ENCODE results near the gene SLC25A25. TPM values are rescaled to one million over a fixed set of nuclear protein-coding genes. Genes with fewer than 3 reads are reported as not detected.

The SLC25A25 gene
- total and polyA plus RNA-seq, 9 of the 15 experiments (the other 6 are each of a cell fraction or from before 2014, with no cell fraction given) = 0.07 to 35.9 (median 23.2) TPM

DNA sequence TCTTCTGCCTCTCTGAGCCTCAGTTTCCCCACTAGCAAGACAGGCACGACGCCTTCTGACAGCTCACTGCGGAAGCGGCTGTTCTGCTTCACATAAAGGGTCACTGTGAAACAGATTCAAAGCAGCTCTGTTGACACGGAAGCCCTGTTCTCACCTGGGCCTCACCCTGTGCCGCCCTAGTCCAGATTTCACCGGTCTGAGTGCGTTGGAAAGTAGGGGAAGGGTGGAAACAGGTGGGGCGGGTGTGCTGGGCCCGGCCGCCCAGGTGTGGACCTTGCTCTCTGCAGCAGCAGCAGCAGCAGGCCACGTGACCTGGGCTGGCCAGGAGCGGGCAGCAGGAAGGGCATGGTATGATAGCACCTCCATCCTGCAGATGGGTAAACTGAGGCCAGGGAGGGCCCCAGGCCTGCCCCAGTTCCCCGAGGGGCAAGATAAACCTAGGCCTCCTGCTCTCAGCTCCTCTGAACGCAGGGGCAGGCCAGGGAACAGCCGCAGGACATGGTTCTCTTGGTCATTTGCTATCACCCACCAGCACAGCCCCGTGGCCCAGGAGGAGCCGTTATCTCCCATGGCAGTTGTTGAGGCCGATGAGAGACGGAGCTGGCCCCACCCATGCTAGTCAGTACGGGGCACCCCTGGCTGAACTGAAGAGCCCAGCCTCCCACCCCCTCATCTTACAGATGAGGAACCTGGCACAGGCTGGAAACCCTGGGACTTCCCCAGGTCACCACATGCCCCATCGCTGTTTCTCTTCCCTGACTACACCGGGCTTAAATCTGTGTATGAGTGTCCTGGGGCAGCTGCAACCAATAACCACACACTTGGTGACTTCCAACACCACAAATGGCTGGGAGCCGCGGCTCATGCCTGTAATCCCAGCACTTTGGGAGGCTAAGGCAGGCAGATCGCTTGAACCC is 47.4 kb downstream of the SLC25A25 start (continued):
- TF ChIP-seq, protein P1, sequence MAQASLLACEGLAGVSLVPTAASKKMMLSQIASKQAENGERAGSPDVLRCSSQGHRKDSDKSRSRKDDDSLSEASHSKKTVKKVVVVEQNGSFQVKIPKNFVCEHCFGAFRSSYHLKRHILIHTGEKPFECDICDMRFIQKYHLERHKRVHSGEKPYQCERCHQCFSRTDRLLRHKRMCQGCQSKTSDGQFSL (CRISPR knock-in tag; IDR thresholded peaks at IDR 0.05) = peak; percentile 38; the same call in 1 of the 2 replicates
- TF ChIP-seq, protein P1 (tag; IDR thresholded peaks at IDR 0.05) = 0 out of 4 replicates have a peak, but pooled peaks of 1 of the 2 experiments have one; percentile 30
- no peak for TF ChIP-seq ZNF253 (CRISPR knock-in tag; conservative IDR thresholded peaks at IDR 0.05)
- peak; percentile 66; the same call in 1 of the 2 replicates for TF ChIP-seq PTBP1 (IDR thresholded peaks at IDR 0.05; ENCODE audit: low read depth, low read length)
- no peak for TF ChIP-seq KDM5B (IDR thresholded peaks at IDR 0.05; ENCODE audit: insufficient replicate concordance, low read depth, low read length)
- peak; percentile 98 for TF ChIP-seq ZNF592 (IDR thresholded peaks at IDR 0.05)
- peak; percentile 41 to 78 for TF ChIP-seq MNT (conservative IDR thresholded peaks at IDR 0.05)
- TF ChIP-seq FOXJ2 (tag; IDR thresholded peaks at IDR 0.05) = no peak
- no peak for TF ChIP-seq NFIX (CRISPR knock-in tag; IDR thresholded peaks at IDR 0.05; ENCODE audit: low read depth)
- TF ChIP-seq HDAC2 (IDR thresholded peaks at IDR 0.05) = peak; percentile 70
- no peak for TF ChIP-seq ZBTB26 (CRISPR knock-in tag; IDR thresholded peaks at IDR 0.05)
- TF ChIP-seq, protein P2, sequence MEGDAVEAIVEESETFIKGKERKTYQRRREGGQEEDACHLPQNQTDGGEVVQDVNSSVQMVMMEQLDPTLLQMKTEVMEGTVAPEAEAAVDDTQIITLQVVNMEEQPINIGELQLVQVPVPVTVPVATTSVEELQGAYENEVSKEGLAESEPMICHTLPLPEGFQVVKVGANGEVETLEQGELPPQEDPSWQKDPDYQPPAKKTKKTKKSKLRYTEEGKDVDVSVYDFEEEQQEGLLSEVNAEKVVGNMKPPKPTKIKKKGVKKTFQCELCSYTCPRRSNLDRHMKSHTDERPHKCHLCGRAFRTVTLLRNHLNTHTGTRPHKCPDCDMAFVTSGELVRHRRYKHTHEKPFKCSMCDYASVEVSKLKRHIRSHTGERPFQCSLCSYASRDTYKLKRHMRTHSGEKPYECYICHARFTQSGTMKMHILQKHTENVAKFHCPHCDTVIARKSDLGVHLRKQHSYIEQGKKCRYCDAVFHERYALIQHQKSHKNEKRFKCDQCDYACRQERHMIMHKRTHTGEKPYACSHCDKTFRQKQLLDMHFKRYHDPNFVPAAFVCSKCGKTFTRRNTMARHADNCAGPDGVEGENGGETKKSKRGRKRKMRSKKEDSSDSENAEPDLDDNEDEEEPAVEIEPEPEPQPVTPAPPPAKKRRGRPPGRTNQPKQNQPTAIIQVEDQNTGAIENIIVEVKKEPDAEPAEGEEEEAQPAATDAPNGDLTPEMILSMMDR (IDR thresholded peaks at IDR 0.05 in 2 of 3, conservative IDR thresholded peaks at IDR 0.05 in 1 of 3; ENCODE audit: insufficient read depth in 2 of 3, low read depth in 1 of 3, low read length in 3 of 3) = no peak
- no peak for TF ChIP-seq ZNF444 (CRISPR knock-in tag; IDR thresholded peaks at IDR 0.05)
- TF ChIP-seq, protein P3, sequence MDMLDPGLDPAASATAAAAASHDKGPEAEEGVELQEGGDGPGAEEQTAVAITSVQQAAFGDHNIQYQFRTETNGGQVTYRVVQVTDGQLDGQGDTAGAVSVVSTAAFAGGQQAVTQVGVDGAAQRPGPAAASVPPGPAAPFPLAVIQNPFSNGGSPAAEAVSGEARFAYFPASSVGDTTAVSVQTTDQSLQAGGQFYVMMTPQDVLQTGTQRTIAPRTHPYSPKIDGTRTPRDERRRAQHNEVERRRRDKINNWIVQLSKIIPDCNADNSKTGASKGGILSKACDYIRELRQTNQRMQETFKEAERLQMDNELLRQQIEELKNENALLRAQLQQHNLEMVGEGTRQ (CRISPR knock-in tag; IDR thresholded peaks at IDR 0.05) = peak; percentile 77
- no peak for TF ChIP-seq CSDE1 (IDR thresholded peaks at IDR 0.05)
